Lung (tissue), 12 donors: ENCODE data around the gene MAST3. TPM values are rescaled to one million over a fixed set of nuclear protein-coding genes. Genes with fewer than 3 reads are reported as not detected.

Source experiments
- ATAC-seq: fragments of 200-7000 bp; cut with Tn5 transposase; one replicate; pipeline ENCODE4 v1.9.1; 2020; ENCODE audit warnings: moderate number of reproducible peaks; ENCODE audit not compliant: insufficient read depth, low FRiP score
- DNase-seq, 3 donors: peaks; one replicate each; pipeline ENCODE4 v3.0.0-alpha.2; 2013 to 2017
- H3K27ac ChIP-seq, 2 donors: one replicate each; pipeline ENCODE4 v1.5.1; 2013; ENCODE audit warnings: mild to moderate bottlenecking in 2 of 2, moderate library complexity in 2 of 2, control low read depth in 1 of 2, inconsistent platforms in 1 of 2, low read depth in 1 of 2, low read length in 1 of 2
- H3K27me3 ChIP-seq, 3 donors: one replicate each; pipeline ENCODE4 v1.5.1; 2013; ENCODE audit warnings: low read length in 2 of 3; ENCODE audit not compliant: control insufficient read depth in 3 of 3, insufficient read depth in 3 of 3
- H3K36me3 ChIP-seq, 4 donors: one replicate each; pipeline ENCODE4 v1.5.1; 2013; ENCODE audit warnings: low read length in 4 of 4, mild to moderate bottlenecking in 1 of 4, moderate library complexity in 1 of 4; ENCODE audit not compliant: control insufficient read depth in 4 of 4, insufficient read depth in 4 of 4
- H3K4me1 ChIP-seq, 5 donors: one replicate each; pipeline ENCODE4 v1.5.1; 2013; ENCODE audit warnings: low read length in 5 of 5, mild to moderate bottlenecking in 2 of 5, moderate library complexity in 1 of 5; ENCODE audit not compliant: control insufficient read depth in 5 of 5, insufficient read depth in 5 of 5
- H3K4me3 ChIP-seq: one replicate; pipeline ENCODE4 v1.5.1; 2013; ENCODE audit warnings: mild to moderate bottlenecking, control low read depth, moderate library complexity
- H3K9ac ChIP-seq, 2 donors: one replicate each; pipeline ENCODE4 v1.5.1; 2013; ENCODE audit warnings: low read length in 2 of 2, control low read depth in 1 of 2; ENCODE audit not compliant: insufficient read depth in 1 of 2
- H3K9me3 ChIP-seq, 4 donors: one replicate each; pipeline ENCODE4 v1.5.1; 2013; ENCODE audit warnings: low read length in 3 of 4, mild to moderate bottlenecking in 1 of 4, moderate library complexity in 1 of 4; ENCODE audit not compliant: control insufficient read depth in 4 of 4, insufficient read depth in 3 of 4
- CTCF ChIP-seq: IDR thresholded peaks from 2 replicates; pipeline ENCODE4 v1.5.1; 2012; ENCODE audit warnings: mild to moderate bottlenecking; ENCODE audit errors: control extremely low read depth, extremely low read depth
- WGBS, 2 donors: extraction: QIAGEN DNeasy Blood & Tissue Kit; methylation state at CpG; one replicate each; pipeline ENCODE4 v1.1.7; 2013; 5-methylcytosine and 5-hydroxymethylcytosine counted together
- polyA plus RNA-seq, 2 donors: library from polyadenylated mRNA; stranded (reverse); fragments of 200-250 nt; gene quantifications; one replicate each; pipeline ENCODE4 v1.2.1, GENCODE V29; 2013
- total RNA-seq, 2 donors: library from RNA; depleted of rRNA in 1 of 2; stranded (reverse); fragments of >200 nt in 1 of 2; gene quantifications; one replicate each; pipeline ENCODE4 v1.2.1, GENCODE V29; 2014 to 2021
- donor health status: control.
- donor health status: control.
- donor health status: Bipolar disorder and iron deficiency.
- donor health status: healthy.
- donor health status: DM: yes; HTN: yes; CAD: no.

MAST3 gene
- total and polyA plus RNA-seq, 4 donors = 5.0 to 24.0 (median 9.3) TPM

- no peak overlapping the region for H3K4me3 ChIP-seq
- H3K9me3 ChIP-seq = no peaks in the 10 kb centered on the region
- ATAC-seq (no peak), DNase-seq (no peak)
- peaks cover 0 to 6% (median 0%) of the 10 kb centered on the region in 5 donors for H3K4me1 ChIP-seq
- peaks cover 0 to 37% (median 15%) of the 10 kb centered on the region in 4 donors for H3K36me3 ChIP-seq
- no peak overlapping the region for H3K27ac ChIP-seq
- WGBS, 2 donors = 95 to 96% methylated on average over 13 of the region's 13 CpGs
- no peaks in the 10 kb centered on the region for H3K27me3 ChIP-seq
- no peak overlapping the region for H3K9ac ChIP-seq
- no peak for TF ChIP-seq CTCF
Measured at GRCh38 chr19:18147396-18147795, 49.8 kb downstream of the MAST3 start.

- Histone ChIP-seq H3K27me3 (no peaks in the 10 kb centered on the region), H3K9me3 (no peaks in the 10 kb centered on the region), H3K9ac (no peak overlapping the region), H3K4me1 (peaks cover 0 to 16% (median 4%) of the 10 kb centered on the region in 5 donors), H3K27ac (no peak overlapping the region), H3K36me3 (peaks cover 0 to 28% (median 11%) of the 10 kb centered on the region in 4 donors), H3K4me3 (no peak overlapping the region)
- no peak for TF ChIP-seq CTCF
- DNase-seq (no peak), ATAC-seq (no peak)
- WGBS, 2 donors = 80 to 88% methylated on average over 16 of the region's 16 CpGs
Measured at GRCh38 chr19:18149596-18149975, 52.0 kb downstream of the MAST3 start.

- Histone ChIP-seq H3K4me1 (peaks cover 0 to 16% (median 4%) of the 10 kb centered on the region in 5 donors), H3K27me3 (no peaks in the 10 kb centered on the region), H3K4me3 (no peak overlapping the region), H3K9ac (peak overlapping the region in 1 of 2 donors; percentile 46), H3K27ac (no peak overlapping the region), H3K36me3 (peaks cover 0 to 20% (median 9%) of the 10 kb centered on the region in 4 donors), H3K9me3 (no peaks in the 10 kb centered on the region)
- no peak for TF ChIP-seq CTCF
- DNase-seq (no peak), ATAC-seq (no peak)
- 92 to 95% methylated on average over 18 of the region's 18 CpGs for WGBS, 2 donors
Measured at GRCh38 chr19:18150776-18151624, 53.4 kb downstream of the MAST3 start.
